Coronary artery (tissue), 2 donors: Measurements from ENCODE around the gene RBPJ.

Source experiments
- DNase-seq: peaks from one replicate; pipeline ENCODE4 v3.0.0-alpha.2; 2017; ENCODE audit warnings: low spot score
- H3K27ac ChIP-seq, 2 donors: fragments of 200-600 bp; sonication (generic); one replicate each; pipeline ENCODE4 v1.5.1; 2016 to 2019
- H3K4me3 ChIP-seq: fragments of 200-600 bp; sonication (generic); 2 replicates; pipeline ENCODE4 v1.5.1; 2016; ENCODE audit warnings: mild to moderate bottlenecking, moderate library complexity
- TF ChIP-seq, protein P1 (sequence below): fragments of 200-600 bp; sonication (generic); IDR thresholded peaks from one replicate; pipeline ENCODE4 v1.5.1; 2019; ENCODE audit warnings: antibody characterized with exemption

Gene RBPJ

DNA sequence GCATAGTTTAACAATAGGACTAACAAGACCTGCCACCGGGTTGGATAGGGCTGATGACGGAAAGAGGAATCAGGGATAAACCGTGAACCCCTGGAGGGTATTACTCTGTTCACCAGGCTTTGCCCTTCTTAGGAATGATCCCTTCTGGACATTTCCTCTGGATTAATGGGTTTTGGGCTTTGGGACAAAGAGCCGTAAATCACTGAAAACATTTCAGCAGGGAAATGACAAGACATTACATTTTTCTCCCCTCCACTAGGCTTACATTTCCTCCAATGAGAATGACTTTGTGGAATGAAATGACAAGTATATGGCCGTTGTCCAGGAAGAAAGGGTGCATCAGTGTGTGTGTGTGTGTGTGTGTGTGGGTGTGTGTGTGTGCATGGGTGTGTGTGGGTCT, 25.9 kb upstream of the RBPJ start:
- TF ChIP-seq, protein P1, sequence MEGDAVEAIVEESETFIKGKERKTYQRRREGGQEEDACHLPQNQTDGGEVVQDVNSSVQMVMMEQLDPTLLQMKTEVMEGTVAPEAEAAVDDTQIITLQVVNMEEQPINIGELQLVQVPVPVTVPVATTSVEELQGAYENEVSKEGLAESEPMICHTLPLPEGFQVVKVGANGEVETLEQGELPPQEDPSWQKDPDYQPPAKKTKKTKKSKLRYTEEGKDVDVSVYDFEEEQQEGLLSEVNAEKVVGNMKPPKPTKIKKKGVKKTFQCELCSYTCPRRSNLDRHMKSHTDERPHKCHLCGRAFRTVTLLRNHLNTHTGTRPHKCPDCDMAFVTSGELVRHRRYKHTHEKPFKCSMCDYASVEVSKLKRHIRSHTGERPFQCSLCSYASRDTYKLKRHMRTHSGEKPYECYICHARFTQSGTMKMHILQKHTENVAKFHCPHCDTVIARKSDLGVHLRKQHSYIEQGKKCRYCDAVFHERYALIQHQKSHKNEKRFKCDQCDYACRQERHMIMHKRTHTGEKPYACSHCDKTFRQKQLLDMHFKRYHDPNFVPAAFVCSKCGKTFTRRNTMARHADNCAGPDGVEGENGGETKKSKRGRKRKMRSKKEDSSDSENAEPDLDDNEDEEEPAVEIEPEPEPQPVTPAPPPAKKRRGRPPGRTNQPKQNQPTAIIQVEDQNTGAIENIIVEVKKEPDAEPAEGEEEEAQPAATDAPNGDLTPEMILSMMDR, result no peak
- no peak overlapping the region for H3K4me3 ChIP-seq

DNA sequence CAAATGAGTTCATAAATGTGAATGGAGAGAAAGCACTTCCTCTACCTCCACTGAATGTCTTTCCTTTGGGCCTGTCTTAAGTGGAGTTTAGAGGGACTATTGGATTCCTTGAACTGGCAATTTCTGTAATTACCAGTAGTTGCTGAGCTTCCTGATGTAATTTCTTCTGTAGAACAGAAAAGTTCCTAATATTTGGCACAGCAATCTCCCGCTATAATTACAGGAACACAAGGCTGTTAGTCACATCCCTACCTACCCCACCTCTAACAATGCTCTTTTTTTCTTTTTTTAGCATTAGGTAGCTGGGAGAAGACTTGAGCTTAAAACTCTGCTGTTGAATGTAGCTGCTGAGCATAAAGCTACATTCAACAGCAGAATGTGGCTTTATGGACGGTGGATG, 24.8 kb upstream of the RBPJ start:
- no peak overlapping the region for H3K27ac ChIP-seq
- H3K4me3 ChIP-seq, result no peak overlapping the region
- DNase-seq, result no peak
- TF ChIP-seq, protein P1, result no peak

More for the DNA sequence above, 25.9 kb upstream of the RBPJ start:
- no peak overlapping the region for H3K27ac ChIP-seq
- no peak for DNase-seq

DNA sequence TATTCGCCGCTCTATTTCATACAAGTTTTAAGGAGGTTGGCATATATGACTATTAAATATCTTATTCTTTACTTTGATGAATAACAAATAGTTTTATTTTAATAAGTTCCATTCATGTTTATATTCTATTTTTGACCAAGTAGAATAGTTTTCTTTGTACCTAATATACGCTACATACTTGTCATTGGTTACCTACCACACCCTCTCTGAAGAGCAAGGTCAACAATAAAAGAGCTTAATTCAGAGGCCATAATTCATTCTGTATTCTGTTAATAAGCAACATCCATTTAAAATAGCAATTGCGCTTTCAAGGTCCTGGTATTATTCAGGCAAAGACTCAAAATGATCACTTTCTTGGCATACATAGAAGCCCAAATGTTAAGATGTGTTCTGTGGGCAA, 24.3 kb upstream of the RBPJ start:
- no peak for DNase-seq
- Histone ChIP-seq H3K4me3 (no peak overlapping the region), H3K27ac (no peak overlapping the region)
- TF ChIP-seq, protein P1, result no peak

DNA sequence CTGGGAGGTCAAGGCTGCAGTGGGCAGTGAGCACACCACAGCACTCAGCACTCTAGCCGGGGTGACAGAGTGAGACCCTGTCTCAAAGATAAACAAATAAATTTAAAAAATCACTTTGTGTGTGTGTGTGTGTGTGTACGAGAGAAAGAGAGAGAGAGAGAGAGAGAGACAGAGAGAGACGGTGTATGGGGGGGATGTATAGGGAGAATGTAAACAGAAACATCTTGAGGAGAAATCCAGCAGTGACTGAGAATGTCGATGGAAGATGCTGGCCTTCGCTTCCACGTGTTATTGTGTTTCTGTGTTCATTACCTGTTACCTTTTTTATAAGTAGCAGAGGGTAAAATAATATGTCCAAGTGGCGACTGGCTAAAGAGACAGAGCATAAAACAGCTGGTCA, 23.6 kb upstream of the RBPJ start:
- Histone ChIP-seq H3K4me3 (no peak overlapping the region), H3K27ac (no peak overlapping the region)
- TF ChIP-seq, protein P1, result no peak
- DNase-seq, result no peak

DNA sequence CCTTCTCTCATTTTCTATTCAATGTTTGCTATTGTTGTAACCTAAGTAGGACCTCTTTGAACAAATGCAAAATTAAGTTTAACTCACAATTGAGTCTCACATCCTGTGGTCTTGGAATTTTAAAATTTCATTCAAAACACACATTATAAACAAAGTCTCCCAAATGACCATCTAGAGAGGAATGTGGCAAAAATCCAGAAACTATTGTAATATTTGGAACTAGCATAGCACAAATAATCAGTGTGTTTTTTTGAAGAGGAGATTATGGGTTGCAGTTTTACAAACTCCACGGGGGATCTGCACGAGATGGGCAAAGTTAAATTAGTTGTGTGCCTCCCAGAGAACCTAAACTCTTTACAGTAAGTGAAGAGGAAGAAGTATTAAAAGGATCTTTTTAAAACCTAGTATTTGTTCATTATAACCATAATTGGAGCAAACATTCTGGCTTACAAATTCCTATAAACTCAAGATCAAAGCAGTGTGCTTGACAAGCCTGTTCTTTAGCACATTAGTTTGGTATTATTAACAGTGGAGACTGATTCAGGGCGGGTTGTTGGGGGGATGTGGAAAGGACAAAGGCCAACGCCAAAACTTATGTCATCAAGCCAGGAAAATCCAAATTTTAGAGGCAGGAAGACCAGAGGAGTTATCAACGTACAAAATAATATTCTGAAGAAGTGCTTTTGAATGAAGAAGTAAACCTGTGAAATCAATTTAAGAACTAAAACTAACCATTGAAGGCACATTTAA, 22.4 kb upstream of the RBPJ start:
- Histone ChIP-seq H3K27ac (no peak overlapping the region), H3K4me3 (no peak overlapping the region)
- no peak for DNase-seq
- TF ChIP-seq, protein P1, result no peak

DNA sequence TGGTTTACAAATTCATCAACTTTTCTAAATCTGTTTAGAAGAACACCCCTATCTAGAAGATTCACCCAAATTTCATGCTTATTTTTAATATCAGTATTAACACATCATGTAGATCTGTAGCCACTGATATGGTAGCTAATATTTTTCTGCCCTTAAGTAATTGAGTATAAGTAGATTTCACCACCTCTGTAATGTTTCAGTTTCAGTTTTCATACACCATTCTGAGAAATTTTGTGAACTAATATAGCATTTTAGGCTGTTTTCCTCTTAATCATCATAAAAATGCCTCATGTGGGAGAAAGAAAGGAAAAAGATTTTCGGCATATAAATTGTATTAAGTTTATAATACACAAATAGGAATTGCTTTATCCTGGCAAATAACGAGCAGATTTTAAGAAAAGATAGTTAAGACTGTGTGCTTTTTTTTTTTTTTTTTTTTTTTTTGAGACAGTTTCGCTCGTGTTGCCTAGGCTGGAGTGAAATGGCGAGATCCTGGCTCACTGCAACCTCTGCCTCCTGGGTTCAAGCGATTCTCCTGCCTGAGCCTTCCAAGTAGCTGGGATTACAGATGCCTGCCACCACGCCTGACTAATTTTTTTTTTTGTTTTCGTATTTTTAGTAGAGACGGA, 21.4 kb upstream of the RBPJ start:
- Histone ChIP-seq H3K27ac (no peak overlapping the region), H3K4me3 (no peak overlapping the region)
- no peak for DNase-seq
- TF ChIP-seq, protein P1, result no peak
